Neural progenitor cell (in vitro differentiated cells): ENCODE results near the gene ARNT2. TPM values are rescaled to one million over a fixed set of nuclear protein-coding genes. Genes with fewer than 3 reads are reported as not detected.

Experiments
- DNase-seq: peaks from one replicate; pipeline ENCODE4 v3.0.0-alpha.2; 2016; ENCODE audit warnings: low spot score
- H2AFZ ChIP-seq: fragments of 200-600 bp; sonication (generic); replicated peaks from 2 replicates; pipeline ENCODE4 v1.6.1; 2016; ENCODE audit warnings: antibody characterized with exemption
- H3F3A ChIP-seq: fragments of 200-600 bp; sonication (generic); 2 replicates; pipeline ENCODE4 v1.6.1; 2016; ENCODE audit warnings: antibody characterized with exemption, low read depth
- H3K27ac ChIP-seq: fragments of 200-600 bp; sonication (generic); 2 replicates; pipeline ENCODE4 v1.5.1; 2016; ENCODE audit warnings: mild to moderate bottlenecking
- H3K27me3 ChIP-seq: fragments of 200-600 bp; sonication (generic); 2 replicates; pipeline ENCODE4 v1.6.1; 2016; ENCODE audit warnings: mild to moderate bottlenecking, moderate library complexity
- H3K36me3 ChIP-seq: fragments of 200-600 bp; sonication (generic); 2 replicates; pipeline ENCODE4 v1.5.1; 2016
- H3K4me1 ChIP-seq: fragments of 200-600 bp; sonication (generic); 2 replicates; pipeline ENCODE4 v1.6.1; 2016; ENCODE audit warnings: mixed run types
- H3K4me2 ChIP-seq: fragments of 200-600 bp; sonication (generic); 2 replicates; pipeline ENCODE4 v1.6.1; 2016
- H3K4me3 ChIP-seq: fragments of 200-600 bp; sonication (generic); 2 replicates; pipeline ENCODE4 v1.5.1; 2016
- H3K79me2 ChIP-seq: fragments of 200-600 bp; sonication (generic); 2 replicates; pipeline ENCODE4 v1.6.1; 2016; ENCODE audit warnings: low read depth
- H3K9ac ChIP-seq: fragments of 200-600 bp; sonication (generic); 2 replicates; pipeline ENCODE4 v1.6.1; 2016
- H3K9me3 ChIP-seq: fragments of 200-600 bp; sonication (generic); 2 replicates; pipeline ENCODE4 v1.5.1; 2016; ENCODE audit warnings: low read depth
- H4K20me1 ChIP-seq: fragments of 200-600 bp; sonication (generic); 2 replicates; pipeline ENCODE4 v1.6.1; 2016; ENCODE audit warnings: low read depth
- H3K27ac Mint-ChIP-seq: 3 replicates; pipeline ENCODE4 v1.8.0; 2021; ENCODE audit warnings: mixed read lengths
- H3K27me3 Mint-ChIP-seq: 2 replicates; pipeline ENCODE4 v1.8.0; 2022; ENCODE audit warnings: low read depth, mild to moderate bottlenecking, inconsistent platforms, moderate library complexity, mixed read lengths; ENCODE audit not compliant: insufficient read depth
- H3K36me3 Mint-ChIP-seq: 3 replicates; pipeline ENCODE4 v1.8.0; 2021; ENCODE audit warnings: mixed read lengths
- H3K4me1 Mint-ChIP-seq: 3 replicates; pipeline ENCODE4 v1.8.0; 2021; ENCODE audit warnings: mixed read lengths
- H3K4me3 Mint-ChIP-seq: 3 replicates; pipeline ENCODE4 v1.8.0; 2021; ENCODE audit warnings: mild to moderate bottlenecking, moderate library complexity, mixed read lengths
- H3K9me3 Mint-ChIP-seq: 3 replicates; pipeline ENCODE4 v1.8.0; 2020; ENCODE audit warnings: mixed read lengths
- EZH2 ChIP-seq: fragments of 200-600 bp; sonication (generic); IDR thresholded peaks from 2 replicates; pipeline ENCODE4 v1.6.1; 2017; ENCODE audit warnings: antibody characterized with exemption, mild to moderate bottlenecking, moderate library complexity
- EZH2phosphoT487 ChIP-seq: fragments of 200-600 bp; sonication (generic); IDR thresholded peaks from 2 replicates; pipeline ENCODE4 v1.6.1; 2017; ENCODE audit warnings: antibody characterized with exemption
- total RNA-seq: library from RNA; depleted of rRNA; stranded (reverse); fragments of >200 nt; gene quantifications from 2 replicates; pipeline ENCODE4 v1.2.3, GENCODE V29; 2015; ENCODE audit warnings: low replicate concordance
- TF ChIP-seq, protein P1 (sequence below): fragments of 200-600 bp; sonication (generic); IDR thresholded peaks from 2 replicates; pipeline ENCODE4 v1.5.1; 2017; ENCODE audit warnings: antibody characterized with exemption, mild to moderate bottlenecking

ARNT2 gene
- total RNA-seq, 1 donor from 2014 or later = 15.7 TPM

GRCh38 chr15:80471881-80472280 is 67.7 kb downstream of the ARNT2 start:
- H3K4me3 ChIP-seq = no peak overlapping the region
- H3K27ac Mint-ChIP-seq = peak overlapping the region; percentile 42
- H3K36me3 Mint-ChIP-seq = peaks cover 47% of the 10 kb centered on the region
- no peaks in the 10 kb centered on the region for H3K27me3 ChIP-seq
- H3K36me3 ChIP-seq = peaks cover 8% of the 10 kb centered on the region
- no peaks in the 10 kb centered on the region for H3K9me3 ChIP-seq
- peak overlapping the region; percentile 3 for H3K4me3 Mint-ChIP-seq
- peaks cover 3% of the 10 kb centered on the region for H4K20me1 ChIP-seq
- peaks cover 8% of the 10 kb centered on the region for H3K9me3 Mint-ChIP-seq
- TF ChIP-seq, protein P1, sequence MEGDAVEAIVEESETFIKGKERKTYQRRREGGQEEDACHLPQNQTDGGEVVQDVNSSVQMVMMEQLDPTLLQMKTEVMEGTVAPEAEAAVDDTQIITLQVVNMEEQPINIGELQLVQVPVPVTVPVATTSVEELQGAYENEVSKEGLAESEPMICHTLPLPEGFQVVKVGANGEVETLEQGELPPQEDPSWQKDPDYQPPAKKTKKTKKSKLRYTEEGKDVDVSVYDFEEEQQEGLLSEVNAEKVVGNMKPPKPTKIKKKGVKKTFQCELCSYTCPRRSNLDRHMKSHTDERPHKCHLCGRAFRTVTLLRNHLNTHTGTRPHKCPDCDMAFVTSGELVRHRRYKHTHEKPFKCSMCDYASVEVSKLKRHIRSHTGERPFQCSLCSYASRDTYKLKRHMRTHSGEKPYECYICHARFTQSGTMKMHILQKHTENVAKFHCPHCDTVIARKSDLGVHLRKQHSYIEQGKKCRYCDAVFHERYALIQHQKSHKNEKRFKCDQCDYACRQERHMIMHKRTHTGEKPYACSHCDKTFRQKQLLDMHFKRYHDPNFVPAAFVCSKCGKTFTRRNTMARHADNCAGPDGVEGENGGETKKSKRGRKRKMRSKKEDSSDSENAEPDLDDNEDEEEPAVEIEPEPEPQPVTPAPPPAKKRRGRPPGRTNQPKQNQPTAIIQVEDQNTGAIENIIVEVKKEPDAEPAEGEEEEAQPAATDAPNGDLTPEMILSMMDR = no peak
- peaks cover 2% of the 10 kb centered on the region for H3K27me3 Mint-ChIP-seq
- H2AFZ ChIP-seq = no peak overlapping the region
- H3K4me2 ChIP-seq = no peak overlapping the region
- peaks cover 20% of the 10 kb centered on the region for H3K4me1 ChIP-seq
- no peak overlapping the region for H3K27ac ChIP-seq
- no peaks in the 10 kb centered on the region for H3K79me2 ChIP-seq
- no peak overlapping the region for H3K9ac ChIP-seq
- no peak for DNase-seq
- H3F3A ChIP-seq = peaks cover 26% of the 10 kb centered on the region
- peaks cover 46% of the 10 kb centered on the region for H3K4me1 Mint-ChIP-seq

DNA sequence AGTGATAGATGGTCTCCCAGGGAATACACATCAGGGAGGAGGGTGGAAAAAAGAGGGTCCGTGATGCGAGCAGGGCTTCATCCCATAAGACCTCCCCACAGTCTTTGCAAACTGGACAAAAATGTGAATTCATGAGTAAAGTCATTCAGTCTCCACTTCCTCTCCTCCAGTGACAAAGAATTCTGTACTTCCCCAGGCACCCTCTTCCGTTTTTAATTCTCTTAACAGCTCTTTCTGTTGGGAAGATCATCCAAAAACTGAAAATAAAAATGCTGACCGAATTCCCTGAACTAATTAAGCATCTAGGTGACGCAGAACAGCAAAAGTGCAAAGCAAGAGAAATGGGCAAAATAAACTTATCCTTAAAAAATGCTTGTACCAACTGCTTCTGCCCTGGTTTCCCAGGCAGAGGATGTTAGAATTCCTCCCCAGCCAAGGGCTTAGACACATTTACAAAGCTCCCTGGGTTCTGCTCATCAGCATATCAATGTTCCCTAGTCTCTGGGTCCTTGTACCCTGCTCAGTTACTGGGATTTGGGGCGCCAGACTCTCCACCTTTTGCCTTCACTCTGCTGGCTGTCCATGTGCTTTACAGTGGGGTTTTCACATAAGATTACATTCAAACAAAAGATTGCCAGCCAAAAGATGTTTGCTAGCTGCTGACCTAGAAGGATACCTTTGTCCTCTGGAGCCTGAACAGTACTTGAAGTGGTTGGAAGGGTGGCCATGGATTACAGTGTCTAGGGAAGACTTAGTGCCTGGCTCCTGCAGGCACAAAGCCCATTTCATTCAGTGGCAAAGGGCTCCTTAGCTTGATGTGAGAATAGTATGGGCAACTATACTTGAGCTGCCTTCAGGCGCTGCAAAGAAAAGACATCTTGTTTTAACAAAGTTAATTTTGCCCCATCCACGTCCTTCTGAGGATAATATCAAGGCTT is 69.4 kb downstream of the ARNT2 start:
- Histone ChIP-seq H3K27ac (peak overlapping the region; percentile 5), H3F3A (peaks cover 26% of the 10 kb centered on the region), H3K79me2 (no peaks in the 10 kb centered on the region), H2AFZ (no peak overlapping the region), H3K9ac (no peak overlapping the region), H4K20me1 (no peaks in the 10 kb centered on the region), H3K9me3 (no peaks in the 10 kb centered on the region), H3K4me2 (peak overlapping the region; percentile 16), H3K36me3 (peaks cover 8% of the 10 kb centered on the region), H3K27me3 (no peaks in the 10 kb centered on the region), H3K4me3 (no peak overlapping the region), H3K4me1 (peaks cover 20% of the 10 kb centered on the region)
- H3K9me3 Mint-ChIP-seq = peaks cover 9% of the 10 kb centered on the region
- H3K4me1 Mint-ChIP-seq = peaks cover 37% of the 10 kb centered on the region
- H3K36me3 Mint-ChIP-seq = peaks cover 59% of the 10 kb centered on the region
- DNase-seq = peak; percentile 20
- TF ChIP-seq, protein P1 = no peak
- TF ChIP-seq EZH2phosphoT487 = no peak
- TF ChIP-seq EZH2 = no peak
- H3K4me3 Mint-ChIP-seq = no peak overlapping the region
- H3K27me3 Mint-ChIP-seq = no peaks in the 10 kb centered on the region
- H3K27ac Mint-ChIP-seq = peak overlapping the region; percentile 44

DNA sequence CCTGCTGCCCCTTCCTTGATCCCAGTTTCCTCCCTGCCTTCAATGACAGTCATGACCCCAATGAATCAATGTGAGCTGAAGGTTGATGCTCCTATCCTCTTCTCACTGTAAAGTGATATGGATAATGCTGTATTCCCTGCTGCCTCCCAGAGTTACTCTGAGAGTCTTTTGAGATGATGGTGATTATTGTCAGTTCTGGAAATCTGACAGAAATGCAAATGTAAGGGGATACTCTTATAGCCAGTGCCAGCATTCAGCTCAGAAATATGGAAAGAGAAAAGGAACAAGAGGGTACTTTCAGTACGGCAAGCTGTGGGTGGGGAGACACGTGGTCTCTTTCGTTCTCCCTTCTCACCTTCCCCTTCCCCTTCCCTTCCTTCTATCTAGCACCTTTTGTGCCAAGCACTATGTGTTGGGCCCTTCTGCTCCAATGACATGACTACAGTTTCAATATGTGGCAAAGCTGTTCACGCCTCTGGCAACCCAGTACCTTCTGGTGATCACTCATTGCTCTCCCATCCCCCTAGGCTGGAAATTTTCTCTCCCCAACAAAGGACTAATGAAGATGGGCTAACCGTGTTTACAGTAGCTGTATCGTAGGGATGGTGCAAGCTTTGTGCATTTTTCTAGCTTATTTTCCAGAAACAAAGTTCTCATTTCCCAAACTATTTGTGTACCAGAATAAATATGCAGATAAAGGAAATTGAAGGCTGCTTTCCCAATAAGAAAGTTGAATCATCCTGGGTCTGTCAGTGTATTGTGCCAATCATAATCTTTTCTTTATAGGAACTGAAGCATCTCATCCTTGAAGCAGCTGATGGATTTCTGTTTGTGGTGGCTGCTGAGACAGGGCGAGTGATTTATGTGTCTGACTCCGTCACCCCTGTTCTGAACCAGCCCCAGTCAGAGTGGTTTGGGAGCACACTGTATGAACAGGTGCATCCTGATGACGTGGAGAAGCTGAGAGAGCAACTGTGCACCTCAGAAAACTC is 70.3 kb downstream of the ARNT2 start:
- peak overlapping the region; percentile 16 for H3K4me2 ChIP-seq
- Mint-ChIP-seq H3K27me3 (no peaks in the 10 kb centered on the region), H3K9me3 (peaks cover 9% of the 10 kb centered on the region), H3K4me3 (no peak overlapping the region), H3K27ac (no peak overlapping the region), H3K36me3 (peaks cover 60% of the 10 kb centered on the region), H3K4me1 (peaks cover 33% of the 10 kb centered on the region)
- H4K20me1 ChIP-seq = no peaks in the 10 kb centered on the region
- DNase-seq = no peak
- no peak overlapping the region for H3K27ac ChIP-seq
- H3F3A ChIP-seq = peaks cover 26% of the 10 kb centered on the region
- H2AFZ ChIP-seq = no peak overlapping the region
- H3K9ac ChIP-seq = no peak overlapping the region
- H3K36me3 ChIP-seq = peaks cover 8% of the 10 kb centered on the region
- H3K9me3 ChIP-seq = no peaks in the 10 kb centered on the region
- H3K4me1 ChIP-seq = peaks cover 20% of the 10 kb centered on the region
- H3K27me3 ChIP-seq = no peaks in the 10 kb centered on the region
- TF ChIP-seq EZH2 = no peak
- TF ChIP-seq, protein P1 = no peak
- no peak for TF ChIP-seq EZH2phosphoT487
- H3K4me3 ChIP-seq = no peak overlapping the region
- no peaks in the 10 kb centered on the region for H3K79me2 ChIP-seq
